ENCODE measurements around the gene SFMBT1. TPM values are rescaled to one million over a fixed set of nuclear protein-coding genes. Genes with fewer than 3 reads are reported as not detected.

SFMBT1 gene
- total RNA-seq, 1 donor from 2014 or later = 9.1 TPM

GRCh38 chr3:52979190-52979983, 66.5 kb downstream of the SFMBT1 start:
- DNase-seq (ENCODE audit: extremely low spot score in 2 of 2) = no peak
- intact Hi-C loops (cut with DNase I) = no loop called here

GRCh38 chr3:52978109-52978754, 67.6 kb downstream of the SFMBT1 start:
- Histone ChIP-seq H3K27ac (no peak overlapping the region), H3K36me3 (no peaks in the 10 kb centered on the region), H3K27me3 (no peaks in the 10 kb centered on the region), H3K9me3 (no peaks in the 10 kb centered on the region), H3K4me1 (no peaks in the 10 kb centered on the region), H3K4me3 (no peak overlapping the region)
- TF ChIP-seq POLR2A (IDR thresholded peaks at IDR 0.05) (no peak), CTCF (IDR thresholded peaks at IDR 0.05) (no peak), POLR2AphosphoS5 (IDR thresholded peaks at IDR 0.05; ENCODE audit: insufficient read depth in 1 of 2, low read depth in 1 of 2) (no peak)
- no peak for DNase-seq (ENCODE audit: extremely low spot score in 2 of 2)
- intact Hi-C loops (cut with DNase I) = no loop called here

More at GRCh38 chr3:52979190-52979983, 66.5 kb downstream of the SFMBT1 start:
- H3K36me3 ChIP-seq = no peaks in the 10 kb centered on the region
- no peaks in the 10 kb centered on the region for H3K9me3 ChIP-seq
- TF ChIP-seq CTCF (IDR thresholded peaks at IDR 0.05) (no peak), POLR2AphosphoS5 (IDR thresholded peaks at IDR 0.05; ENCODE audit: insufficient read depth in 1 of 2, low read depth in 1 of 2) (no peak), POLR2A (IDR thresholded peaks at IDR 0.05) (no peak)
- no peaks in the 10 kb centered on the region for H3K27me3 ChIP-seq
- H3K27ac ChIP-seq = no peak overlapping the region
- H3K4me1 ChIP-seq = no peaks in the 10 kb centered on the region
- H3K4me3 ChIP-seq = no peak overlapping the region

GRCh38 chr3:52973806-52974205, 72.1 kb downstream of the SFMBT1 start:
- H3K4me3 ChIP-seq = no peak overlapping the region
- no peak for DNase-seq (ENCODE audit: extremely low spot score in 2 of 2)
- no peak overlapping the region for H3K27ac ChIP-seq
- intact Hi-C loops (cut with DNase I) = no loop called here
- no peaks in the 10 kb centered on the region for H3K36me3 ChIP-seq
- H3K9me3 ChIP-seq = no peaks in the 10 kb centered on the region
- H3K27me3 ChIP-seq = no peaks in the 10 kb centered on the region
- TF ChIP-seq POLR2A (IDR thresholded peaks at IDR 0.05) (no peak), POLR2AphosphoS5 (IDR thresholded peaks at IDR 0.05; ENCODE audit: insufficient read depth in 1 of 2, low read depth in 1 of 2) (no peak), CTCF (IDR thresholded peaks at IDR 0.05) (no peak)
- H3K4me1 ChIP-seq = no peaks in the 10 kb centered on the region

GRCh38 chr3:52971895-52972294, 74.0 kb downstream of the SFMBT1 start:
- Histone ChIP-seq H3K4me3 (no peak overlapping the region), H3K36me3 (no peaks in the 10 kb centered on the region), H3K27ac (no peak overlapping the region), H3K9me3 (no peaks in the 10 kb centered on the region), H3K27me3 (no peaks in the 10 kb centered on the region), H3K4me1 (no peaks in the 10 kb centered on the region)
- no peak for TF ChIP-seq POLR2A (IDR thresholded peaks at IDR 0.05)
- TF ChIP-seq POLR2AphosphoS5 (IDR thresholded peaks at IDR 0.05; ENCODE audit: insufficient read depth in 1 of 2, low read depth in 1 of 2) = no peak
- no peak for TF ChIP-seq CTCF (IDR thresholded peaks at IDR 0.05)
- no peak for DNase-seq (ENCODE audit: extremely low spot score in 2 of 2)
- intact Hi-C loops (cut with DNase I) = no loop called here

- TF ChIP-seq POLR2A (IDR thresholded peaks at IDR 0.05) = no peak
- TF ChIP-seq POLR2AphosphoS5 (IDR thresholded peaks at IDR 0.05; ENCODE audit: insufficient read depth in 1 of 2, low read depth in 1 of 2) = no peak
- TF ChIP-seq CTCF (IDR thresholded peaks at IDR 0.05) = no peak
- Histone ChIP-seq H3K4me1 (no peaks in the 10 kb centered on the region), H3K27me3 (no peaks in the 10 kb centered on the region), H3K27ac (no peak overlapping the region), H3K4me3 (no peak overlapping the region), H3K9me3 (no peaks in the 10 kb centered on the region), H3K36me3 (no peaks in the 10 kb centered on the region)
- intact Hi-C loops (cut with DNase I) = no loop called here
- no peak for DNase-seq (ENCODE audit: extremely low spot score in 2 of 2)
Observed at GRCh38 chr3:52967398-52967797, 78.5 kb downstream of the SFMBT1 start.
